Fibroblast of villous mesenchyme (primary cell): ENCODE results near the gene AKAP13. TPM values are rescaled to one million over a fixed set of nuclear protein-coding genes. Genes with fewer than 3 reads are reported as not detected.

ENCODE experiments used
- DNase-seq: peaks from one replicate; pipeline ENCODE4 v3.0.0-alpha.2; 2010; ENCODE audit warnings: low read depth
- H3K4me3 ChIP-seq: 2 replicates; pipeline ENCODE4 v1.5.1; 2011; ENCODE audit warnings: low read depth, mild to moderate bottlenecking, low read length
- CTCF ChIP-seq: IDR thresholded peaks from 2 replicates; pipeline ENCODE4 v1.5.1; 2012; ENCODE audit warnings: low read depth, mild to moderate bottlenecking, low read length; ENCODE audit not compliant: insufficient read depth
- total RNA-seq: library from RNA; depleted of rRNA; stranded (reverse); fragments of >200 nt; gene quantifications from 2 replicates; pipeline ENCODE4 v1.2.3, GENCODE V29; 2012

AKAP13 gene
- total RNA-seq, 1 donor = 164 TPM

DNA sequence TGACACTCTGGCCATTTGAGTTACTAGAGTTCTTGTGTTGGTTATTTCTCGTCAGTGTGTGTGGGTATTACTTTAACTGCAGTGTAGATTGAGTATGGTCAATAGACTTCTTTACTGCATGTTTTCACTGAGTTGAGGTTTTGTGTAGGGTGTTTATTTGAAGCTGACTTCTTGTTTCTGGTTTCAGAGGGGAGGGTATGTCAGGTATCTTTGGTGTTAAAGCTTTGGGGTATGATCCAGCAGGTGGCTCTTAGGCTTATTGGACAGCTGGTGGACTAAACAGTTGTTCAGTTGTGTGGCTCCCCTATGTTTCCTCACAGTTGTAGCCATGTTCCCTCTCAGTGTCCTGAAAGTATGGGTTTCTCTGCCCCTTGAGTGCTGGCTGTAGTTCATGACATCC lies 72.0 kb downstream of the AKAP13 start:
- no peak overlapping the region for H3K4me3 ChIP-seq
- no peak for DNase-seq
- TF ChIP-seq CTCF = no peak

DNA sequence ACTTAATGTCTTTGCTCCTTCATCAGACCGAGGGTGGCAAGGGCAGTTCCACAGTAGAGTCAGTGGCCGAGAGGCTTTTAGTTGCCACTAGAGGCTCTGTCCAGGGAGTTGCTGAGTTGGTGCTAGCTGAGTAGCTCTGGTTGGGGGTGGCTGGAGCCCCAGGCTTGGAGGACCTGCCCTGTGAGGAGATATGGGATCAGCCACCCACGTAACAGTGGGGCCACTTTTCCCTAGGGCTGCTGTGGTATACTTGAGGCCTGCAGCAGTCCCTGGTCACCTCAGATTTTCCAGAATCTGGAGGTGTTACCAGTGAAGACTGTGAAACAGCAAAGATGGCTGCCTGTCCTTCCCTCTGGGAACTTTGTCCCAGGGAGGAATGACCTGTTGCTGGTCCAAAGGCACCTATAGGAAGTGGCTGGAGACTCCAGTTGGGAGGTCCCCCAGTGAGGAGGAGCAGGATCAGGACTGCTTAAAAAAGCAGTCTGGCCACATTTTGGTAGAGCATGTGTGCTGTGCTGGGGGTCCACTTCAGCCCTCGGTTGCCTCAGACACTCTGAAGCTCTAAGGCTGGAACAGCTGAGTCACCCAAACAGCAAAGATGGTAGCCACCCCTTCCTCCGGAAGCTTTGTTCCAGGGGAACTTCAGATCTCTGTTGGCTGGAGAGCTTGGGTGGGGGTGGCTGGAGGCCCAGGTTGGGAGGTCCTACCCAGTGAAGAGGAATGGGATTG lies 72.9 kb downstream of the AKAP13 start:
- no peak for TF ChIP-seq CTCF
- no peak for DNase-seq
- H3K4me3 ChIP-seq = no peak overlapping the region

GRCh38 chr15:85454403-85454802 lies 74.0 kb downstream of the AKAP13 start:
- no peak for TF ChIP-seq CTCF
- DNase-seq = no peak
- no peak overlapping the region for H3K4me3 ChIP-seq

DNA sequence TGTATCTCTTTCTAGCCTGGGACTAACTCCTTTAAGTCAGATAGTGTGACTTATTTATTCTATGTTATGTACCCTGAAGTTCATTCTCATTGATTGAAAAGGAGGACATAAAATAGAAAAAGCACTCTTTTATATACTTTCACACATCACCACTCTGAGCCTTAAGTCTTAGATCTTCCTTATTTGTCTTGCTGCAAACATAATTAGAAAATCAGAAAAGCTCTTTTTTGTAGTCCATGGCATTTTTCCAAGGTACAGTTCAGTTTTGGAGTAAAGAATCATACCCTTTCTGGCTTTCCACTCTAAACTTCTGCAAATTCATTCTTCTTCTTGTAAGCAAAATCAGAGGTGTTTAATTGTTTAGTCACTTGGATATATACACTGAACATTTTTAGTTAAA lies 75.5 kb downstream of the AKAP13 start:
- H3K4me3 ChIP-seq = no peak overlapping the region
- DNase-seq = no peak
- TF ChIP-seq CTCF = no peak

DNA sequence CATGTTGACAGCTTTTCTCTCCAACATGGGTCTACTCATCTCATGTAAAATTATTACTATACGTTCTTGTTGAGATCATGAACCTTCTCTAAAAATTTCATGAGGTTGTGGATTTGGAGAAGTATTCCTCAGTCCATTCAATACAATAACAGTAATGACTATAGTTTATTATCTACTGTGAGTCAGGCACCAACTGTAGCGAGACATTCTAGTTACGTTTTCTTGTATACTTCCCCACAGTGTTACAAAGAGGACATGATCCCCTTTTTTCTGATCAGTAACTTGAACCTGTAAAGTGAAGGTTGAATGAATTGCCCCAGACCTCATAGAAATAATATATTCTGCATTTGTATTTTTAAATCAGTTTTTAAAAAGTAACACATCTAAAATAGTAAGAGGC lies 76.4 kb downstream of the AKAP13 start:
- no peak for DNase-seq
- H3K4me3 ChIP-seq = no peak overlapping the region
- TF ChIP-seq CTCF = no peak

- no peak overlapping the region for H3K4me3 ChIP-seq
- peak; percentile 48 for DNase-seq
- no peak for TF ChIP-seq CTCF
Observed at GRCh38 chr15:85457392-85457968, 77.1 kb downstream of the AKAP13 start.
